HG03097 (cell line): Measurements from ENCODE around the gene B9D1.

Source experiments
- ATAC-seq: cut with Tn5 transposase; IDR thresholded peaks from one replicate; pipeline ENCODE4 v1.9.1; 2021; ENCODE audit not compliant: unreplicated experiment, low FRiP score

Gene B9D1

DNA sequence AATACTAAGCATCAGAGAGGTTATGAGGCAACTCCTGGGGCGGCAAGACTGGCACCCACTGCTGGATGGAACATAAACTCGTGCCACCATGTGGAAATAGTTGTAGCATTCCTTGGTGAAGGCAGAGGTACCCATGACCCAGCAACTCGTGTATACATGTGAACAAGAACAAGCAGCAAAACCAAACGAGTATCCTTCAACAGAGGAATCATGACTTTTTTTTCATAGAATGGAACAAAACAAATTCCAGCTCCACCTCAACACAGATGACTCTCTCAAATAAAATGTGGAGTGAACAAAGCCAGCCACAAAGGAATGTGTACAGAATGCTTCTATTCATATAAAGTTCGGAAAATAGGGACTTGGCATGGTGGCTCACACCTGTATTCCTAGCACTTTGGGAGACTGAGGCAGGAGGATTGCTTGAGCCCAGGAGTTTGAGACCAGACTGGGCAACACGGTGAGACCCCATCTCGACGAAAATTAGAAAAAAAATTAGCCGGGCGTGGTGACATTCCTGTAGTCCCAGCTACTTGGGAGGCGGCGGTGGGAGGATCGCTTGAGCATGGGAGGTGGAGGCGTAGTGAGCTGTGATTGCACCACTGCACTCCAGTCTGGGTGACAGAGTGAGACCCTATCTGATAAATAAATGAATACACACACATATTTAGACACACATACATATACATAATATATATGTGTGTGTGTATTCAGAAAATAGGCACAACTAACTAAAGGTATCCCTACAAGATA is 35.3 kb downstream of the B9D1 start:
- no peak for ATAC-seq

DNA sequence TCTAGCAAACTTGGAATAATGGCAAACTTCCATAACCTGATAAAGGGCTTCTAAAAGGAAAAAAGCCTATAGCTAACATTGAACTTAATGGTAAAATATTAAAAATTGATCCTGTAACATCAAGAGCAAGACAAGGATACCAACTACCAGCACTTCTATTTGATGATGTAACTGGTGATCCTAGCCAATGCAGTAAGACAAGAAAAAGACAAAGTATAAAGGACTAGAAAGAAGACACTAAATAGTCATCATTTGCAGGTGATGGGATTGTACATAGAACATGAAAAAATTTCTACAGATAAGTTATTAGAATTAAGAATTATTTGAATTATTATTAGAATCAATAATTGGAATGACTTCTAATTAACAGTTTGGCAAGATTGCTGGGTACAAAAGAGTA is 37.0 kb downstream of the B9D1 start:
- no peak for ATAC-seq

DNA sequence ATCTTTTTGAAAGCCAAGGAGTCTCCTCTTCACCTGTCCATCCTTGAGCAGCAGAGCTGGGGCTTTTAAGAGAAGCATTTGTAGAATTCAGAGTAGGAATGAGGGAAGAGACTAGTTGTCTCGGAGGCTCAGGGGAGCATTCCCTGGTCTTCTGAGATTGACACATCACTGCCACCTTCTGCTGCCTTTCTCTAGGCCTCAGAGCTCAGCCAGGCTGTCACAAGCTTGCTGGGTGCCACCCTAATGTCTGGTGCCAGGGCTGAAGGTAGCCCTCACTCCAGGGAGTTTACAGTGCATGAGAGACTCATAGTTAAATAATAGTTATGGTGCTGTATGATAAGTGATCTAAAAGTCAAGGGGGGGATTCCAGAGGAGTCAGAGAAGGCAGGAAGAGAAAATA is 39.7 kb downstream of the B9D1 start:
- no peak for ATAC-seq

DNA sequence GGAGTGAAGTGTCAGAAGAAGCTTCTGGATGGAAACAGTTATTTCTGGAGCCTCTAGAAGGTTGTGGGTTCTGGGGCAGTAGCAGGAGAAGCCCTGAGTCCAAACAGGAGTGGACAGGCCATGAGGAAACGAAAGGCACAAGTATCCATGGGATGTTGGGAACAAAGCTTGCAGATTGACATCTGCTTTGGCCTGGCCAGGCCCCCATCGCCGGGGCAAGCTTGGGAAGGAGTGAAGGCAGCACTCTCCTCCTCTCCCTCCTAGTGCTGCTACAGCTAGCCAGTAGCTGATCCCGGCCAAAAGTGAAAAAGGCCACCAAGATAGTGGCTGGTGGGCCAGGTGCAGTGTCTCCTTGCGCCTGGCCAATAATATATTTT is 40.4 kb downstream of the B9D1 start:
- ATAC-seq: no peak

DNA sequence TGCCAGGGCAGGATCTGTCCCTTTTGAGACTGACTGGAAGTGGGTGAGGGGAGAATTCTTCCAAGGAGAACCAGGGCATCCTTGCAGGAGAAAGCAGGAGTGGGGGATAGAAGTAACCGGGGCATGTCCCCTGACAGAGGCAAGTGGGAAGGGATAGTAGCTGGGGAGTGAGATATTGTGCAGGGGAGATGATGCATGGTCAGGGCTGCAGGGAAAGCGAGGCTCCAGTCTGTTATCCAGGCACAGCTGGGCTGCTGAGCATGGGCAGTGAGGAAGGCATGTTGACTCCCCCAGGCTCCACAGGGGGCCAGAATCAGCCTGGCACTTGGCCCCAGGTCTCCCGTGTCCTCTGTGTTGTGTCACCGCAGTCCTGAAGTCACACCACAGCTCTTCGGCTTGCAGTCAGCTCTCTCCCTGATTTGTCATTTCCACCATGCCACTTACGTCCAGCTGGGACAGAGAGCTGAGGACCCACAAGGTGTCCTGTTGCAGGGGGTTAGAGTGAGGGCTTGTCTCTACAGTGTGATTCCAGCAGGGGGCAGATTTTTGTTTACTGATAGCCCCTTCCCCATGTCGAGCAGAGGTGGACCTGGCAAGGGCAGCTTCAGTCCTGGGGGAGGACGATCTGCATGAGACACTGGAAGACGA is 40.9 kb downstream of the B9D1 start:
- ATAC-seq: no peak

DNA sequence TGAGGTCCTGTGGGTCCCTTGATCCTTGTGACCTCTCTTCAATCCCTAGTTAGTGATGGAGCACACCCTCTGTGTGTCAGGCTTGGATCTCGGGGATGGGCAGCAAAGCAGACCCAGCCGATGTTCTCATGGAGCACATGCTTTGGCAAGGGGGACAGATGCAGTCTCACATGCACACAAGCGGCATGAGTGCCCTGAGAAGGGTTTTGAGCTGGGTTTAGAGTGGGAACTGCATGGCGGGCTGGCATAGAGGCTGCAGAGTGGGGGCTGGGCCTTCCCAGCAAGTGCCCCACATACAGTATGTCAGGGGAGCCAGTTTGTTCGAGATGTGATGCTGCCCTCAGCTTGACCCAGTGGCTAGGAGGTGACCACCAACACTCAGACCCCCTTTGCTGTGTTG is 41.6 kb downstream of the B9D1 start:
- ATAC-seq: no peak

DNA sequence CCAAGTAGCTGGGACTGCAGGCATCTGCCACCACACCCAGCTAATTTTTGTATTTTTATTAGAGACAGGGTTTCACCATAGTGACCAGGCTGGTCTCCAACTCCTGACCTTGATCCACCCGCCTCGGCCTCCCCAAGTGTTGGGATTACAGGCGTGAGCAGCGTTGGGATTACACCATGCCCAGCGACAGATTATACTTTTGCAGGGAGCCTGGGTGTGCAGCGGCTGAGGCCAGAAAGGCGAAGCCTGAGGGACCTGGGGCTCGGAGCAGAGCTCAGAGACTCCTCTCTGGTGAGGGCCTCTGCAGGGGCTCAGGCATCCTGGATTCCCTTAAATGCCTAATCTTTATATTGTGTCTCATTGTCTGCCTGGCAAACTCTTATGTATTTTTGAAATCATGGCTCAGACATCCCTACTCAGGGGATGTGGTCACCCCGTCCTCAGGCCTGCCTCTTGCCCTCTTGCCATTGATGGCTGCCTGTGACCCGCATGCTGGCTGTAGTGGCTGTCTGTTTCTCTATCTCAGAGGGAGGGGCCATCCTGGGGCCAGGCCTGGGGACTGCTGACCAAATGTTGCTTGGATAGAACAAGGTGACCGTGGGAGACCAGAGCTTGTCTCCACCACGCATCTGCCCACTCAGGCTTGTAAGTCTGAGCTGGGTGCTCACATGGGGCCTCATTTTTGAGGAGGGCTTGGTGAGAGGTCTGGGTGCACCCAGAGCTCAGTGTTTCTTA is 42.6 kb downstream of the B9D1 start:
- ATAC-seq: no peak

DNA sequence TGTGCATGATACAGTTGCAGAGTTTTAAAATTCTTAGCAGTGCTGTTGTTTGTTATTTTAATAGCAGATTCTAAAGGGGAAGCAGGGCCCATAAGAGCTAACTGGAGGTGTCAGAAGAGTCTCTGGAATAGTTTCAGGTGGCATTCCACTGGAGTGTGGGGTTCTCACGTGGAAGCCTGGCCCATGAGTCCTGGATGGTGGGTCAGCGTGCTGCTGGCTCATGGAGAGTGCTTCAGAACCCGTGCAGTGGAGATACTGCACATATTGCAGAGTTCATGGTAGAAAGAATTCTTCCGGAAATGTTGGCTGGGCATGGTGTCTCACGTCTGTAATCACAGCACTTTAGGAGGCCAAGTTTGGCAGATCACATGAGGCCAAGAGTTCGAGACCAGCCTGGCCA is 43.9 kb downstream of the B9D1 start:
- ATAC-seq: no peak

DNA sequence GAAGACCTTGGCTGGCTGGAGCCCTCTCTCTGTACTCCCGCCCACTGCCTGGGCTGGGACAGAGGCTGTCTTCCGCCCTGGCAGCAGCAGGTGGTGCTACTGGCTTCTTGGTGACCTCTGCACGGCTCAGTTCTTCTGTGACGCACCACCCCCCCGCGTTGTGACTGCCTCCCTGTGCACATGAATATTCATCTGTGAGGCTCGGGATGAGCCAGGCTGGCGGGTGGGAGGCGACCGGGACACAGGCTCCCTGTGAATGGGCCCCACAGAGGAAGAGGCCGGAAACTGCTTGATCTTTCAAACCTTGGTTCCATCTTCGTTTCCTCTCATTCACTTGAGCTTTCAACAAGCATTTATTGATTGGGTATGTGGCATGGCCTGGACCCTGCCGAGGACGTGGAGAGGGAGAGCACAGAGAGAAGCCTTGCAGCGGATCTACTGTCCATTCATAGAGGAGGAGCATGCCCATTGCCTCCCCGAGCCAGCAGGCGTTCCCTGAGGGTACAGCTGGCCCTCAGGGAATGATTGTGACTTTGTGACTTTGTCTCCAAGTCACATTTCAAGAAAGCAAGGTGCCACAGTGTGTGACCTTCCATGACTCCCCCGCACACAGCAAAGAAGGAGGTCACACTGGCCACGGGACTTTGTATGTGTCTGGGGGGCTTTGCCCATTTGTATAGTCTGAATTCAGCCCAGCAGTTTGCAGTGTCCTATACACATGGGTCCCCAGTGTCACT is 45.0 kb downstream of the B9D1 start:
- ATAC-seq: no peak

DNA sequence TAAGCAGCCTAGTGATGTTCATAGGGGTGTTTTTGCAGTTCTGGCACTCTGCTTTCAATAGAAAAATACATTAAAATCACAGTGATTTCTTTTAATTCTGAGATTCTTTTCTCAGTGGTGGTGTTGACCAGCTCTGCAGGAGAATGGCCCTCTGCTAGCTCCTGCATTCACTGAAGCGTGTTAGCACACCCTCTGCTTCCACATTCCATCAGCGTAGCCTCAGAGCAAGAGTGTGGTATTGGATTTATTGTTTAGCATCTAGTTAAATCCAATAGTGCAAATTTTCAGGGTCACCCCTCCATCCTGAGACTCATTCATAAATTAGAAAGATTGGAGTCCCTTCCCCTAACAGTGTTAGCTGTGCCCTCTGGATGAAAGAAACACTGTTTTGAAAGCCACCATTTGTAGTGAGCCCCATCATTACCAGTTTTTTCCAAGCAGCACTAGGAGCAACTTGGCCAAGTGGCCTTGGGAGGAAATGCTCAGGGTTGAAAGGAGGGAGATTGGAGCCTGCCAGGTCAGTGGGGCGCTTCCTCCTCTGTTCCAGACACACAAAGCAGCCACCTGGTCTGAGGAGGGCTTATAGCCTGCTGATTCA is 45.7 kb downstream of the B9D1 start:
- no peak for ATAC-seq

DNA sequence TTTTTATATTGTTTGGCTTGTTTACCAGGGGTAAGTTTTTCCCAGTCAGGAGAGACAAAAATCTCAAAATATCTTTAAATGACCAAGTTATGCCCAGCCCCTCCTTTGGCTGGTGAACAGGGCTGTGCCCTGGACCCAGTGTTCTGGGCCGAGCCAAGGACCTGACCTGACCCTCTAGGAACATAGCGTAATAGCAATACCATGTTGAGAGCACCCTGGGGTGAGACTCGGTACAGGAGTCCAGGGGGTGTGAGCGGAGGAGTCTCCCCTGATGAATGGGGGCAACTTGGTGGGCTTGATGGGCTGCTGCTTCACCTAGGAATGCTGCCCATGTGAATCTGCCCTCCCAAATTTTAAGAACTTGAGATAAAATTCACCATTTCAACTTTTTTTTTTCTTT is 47.4 kb downstream of the B9D1 start:
- ATAC-seq: no peak

DNA sequence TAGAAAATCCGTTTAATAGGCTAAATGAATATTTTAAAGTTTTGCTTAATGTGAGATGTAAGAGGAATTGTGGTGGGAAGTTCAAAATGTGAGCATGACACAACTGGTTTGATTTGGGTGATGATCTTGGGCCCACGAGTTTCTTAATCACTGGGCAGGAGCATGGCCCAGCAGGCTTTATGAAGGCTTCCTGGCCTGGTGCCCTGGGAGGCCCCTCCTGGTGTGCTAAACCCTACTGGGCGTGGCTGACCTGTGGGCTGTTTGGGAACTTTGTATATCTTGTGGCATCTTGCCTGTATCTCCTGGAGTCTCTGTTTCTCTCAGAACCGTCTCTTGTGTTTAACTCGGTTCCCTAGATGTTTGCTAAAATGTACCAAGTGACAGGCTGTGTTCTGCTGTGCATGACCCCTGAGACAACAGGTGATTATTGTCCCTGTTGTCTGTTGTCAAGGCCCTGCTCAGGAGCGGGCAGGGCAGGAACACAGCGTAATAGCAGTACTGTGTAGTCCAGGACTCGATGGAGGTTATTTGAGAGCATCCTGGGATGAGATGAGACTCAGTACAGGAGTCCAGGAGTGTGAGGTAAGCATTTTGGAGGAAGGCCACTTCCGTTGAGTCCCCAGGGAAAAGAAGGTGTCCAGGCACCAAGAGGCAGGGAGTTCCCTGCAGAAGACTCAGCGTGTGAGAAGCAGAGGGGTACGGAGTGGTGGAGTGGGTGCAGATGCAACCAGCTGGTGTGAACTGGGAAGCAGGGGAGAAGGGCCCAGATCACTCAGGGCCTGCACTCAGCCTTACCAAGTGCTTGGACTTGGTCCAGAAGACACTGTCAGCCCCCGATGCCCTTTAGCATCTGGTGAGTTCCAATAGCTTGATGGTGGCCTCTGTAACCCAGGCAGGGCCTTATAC is 48.5 kb downstream of the B9D1 start:
- no peak for ATAC-seq

DNA sequence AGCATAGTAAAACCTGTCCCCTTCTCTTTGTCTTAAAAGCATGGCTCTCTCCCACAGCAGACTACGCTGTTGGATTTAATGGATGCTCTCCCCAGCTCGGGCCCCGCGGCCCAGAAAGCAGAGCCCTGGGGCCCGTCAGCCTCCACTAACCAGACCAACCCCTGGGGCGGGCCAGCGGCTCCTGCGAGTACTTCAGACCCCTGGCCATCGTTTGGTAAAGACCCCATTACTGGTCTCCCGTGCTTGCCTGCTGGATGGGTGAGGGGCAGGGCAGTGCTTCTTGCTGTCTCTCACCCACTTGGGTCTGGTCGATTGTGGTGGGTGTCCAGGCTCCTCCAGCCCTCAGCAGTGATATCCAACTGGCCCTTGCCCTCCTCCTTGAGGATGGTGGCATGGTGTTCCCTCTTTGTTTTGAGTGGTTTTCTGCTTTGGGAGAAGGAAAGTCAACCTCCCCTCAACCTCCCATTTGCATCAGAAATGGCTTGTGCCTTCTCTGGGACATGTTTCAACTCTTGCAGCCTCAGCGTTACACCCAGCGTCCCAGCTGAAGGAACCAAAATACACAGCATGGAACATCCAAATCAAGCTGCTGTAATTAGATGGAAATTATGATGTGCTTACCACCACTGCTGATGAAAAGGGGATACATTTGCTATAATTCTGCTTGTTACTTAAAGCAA is 49.3 kb downstream of the B9D1 start:
- no peak for ATAC-seq

DNA sequence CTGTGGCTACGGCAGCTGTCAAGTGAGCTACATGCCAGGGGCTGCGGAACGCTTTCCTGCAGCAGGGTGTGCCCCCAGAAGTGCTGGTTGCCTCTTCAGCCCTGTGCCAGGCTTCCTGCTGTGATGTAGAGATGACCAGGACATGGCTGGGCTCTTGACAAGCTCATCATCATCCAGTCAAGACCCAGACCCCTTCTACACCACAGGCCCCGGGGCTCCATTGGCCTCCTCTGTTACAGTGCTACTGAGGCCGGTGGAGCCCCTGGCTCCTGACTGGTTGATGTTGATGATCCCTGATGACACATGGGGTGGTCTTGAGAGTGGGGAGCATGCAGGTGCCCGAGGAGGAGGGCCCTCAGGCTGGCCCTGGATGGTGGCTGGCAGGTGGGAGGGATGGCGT is 50.1 kb downstream of the B9D1 start:
- no peak for ATAC-seq

DNA sequence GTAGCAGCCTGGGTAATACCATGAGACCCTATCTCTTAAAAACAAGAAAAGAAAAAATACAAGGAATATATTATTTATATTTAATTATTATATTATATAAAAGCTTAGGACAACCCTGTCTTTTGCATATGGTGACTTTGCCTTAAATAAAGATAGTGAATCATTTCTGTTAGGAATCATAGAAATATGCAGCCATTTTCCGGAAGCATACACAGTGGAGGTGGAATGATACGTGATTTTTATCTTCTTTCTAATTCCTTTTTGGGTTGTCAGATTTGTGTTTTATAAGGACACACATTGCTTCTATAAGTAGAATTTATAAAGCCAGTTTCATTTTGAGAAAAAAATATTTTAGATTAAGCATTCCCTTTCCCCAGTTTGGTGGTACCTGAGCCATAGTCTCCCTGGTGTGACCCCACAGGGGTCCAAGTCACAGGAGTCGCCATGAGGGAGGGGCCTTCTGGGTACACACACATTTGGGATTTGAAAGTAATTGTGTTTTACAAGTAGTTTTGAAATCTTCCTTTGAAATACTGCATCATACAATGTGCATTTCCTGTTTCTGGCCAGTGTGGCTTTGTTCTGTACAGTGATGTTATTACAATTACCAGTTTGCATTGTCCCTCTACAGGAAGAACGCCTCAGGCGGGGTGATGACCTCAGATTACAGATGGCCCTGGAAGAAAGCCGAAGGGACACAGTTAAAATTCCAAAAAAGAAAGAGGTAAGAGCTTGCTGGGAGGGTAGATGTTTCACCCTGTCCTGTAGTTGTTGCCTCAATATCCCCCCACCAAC is 50.9 kb downstream of the B9D1 start:
- ATAC-seq: no peak

DNA sequence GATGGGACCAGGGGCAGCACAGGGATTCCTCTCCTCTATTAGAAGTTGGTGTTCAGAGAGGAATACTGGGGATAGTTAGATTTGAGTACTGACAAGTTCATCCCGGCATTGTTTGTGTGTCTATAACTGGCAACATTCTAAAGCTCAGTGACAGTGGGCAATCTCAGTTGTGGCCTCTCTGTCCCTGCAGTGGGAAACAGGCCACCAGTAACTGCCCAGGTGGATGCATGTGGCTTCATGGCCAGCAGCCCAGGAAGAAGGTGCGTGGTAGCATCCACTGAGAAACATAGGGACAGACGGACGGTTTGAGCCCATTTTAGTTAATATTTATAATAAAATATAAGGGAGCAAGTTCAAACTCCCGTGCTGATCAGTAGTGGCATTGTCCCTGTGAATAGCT is 51.5 kb downstream of the B9D1 start:
- ATAC-seq: no peak

DNA sequence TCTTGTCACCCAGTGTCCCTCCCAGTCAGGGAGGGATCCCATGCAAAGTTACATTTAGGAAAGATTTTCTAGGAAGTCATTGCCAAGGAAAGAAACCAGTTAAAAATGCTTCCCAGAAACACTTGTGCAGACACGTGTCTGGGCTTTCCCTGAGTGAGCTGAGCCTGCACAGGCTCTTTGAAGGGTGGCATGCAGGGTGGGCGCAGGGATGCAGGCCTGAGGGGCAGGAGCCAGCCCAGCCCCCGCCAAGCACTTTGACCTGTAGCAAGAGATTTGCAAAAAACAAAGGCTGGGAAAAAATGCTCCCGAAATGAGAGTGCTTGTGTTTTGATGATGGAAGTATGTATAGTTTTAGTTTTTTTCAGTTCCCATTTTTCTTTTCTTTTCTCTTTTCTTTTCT is 52.4 kb downstream of the B9D1 start:
- ATAC-seq: no peak

DNA sequence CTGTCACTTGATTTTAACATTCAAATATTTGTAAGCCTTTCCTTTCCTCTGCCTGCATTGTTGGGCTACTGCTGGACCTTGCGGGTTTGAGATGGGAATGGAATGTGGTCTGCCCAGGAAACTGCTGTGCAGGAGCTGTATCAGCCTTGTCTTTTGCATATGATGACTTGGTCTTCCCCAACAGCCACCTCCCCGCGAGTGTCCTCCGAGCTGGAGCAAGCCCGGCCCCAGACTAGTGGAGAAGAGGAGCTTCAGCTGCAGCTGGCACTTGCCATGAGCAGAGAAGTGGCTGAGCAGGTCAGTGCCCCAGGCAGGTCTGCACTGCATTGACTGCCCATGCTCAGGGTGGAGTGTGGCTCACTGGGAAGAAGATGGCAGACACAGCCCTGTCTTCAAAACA is 52.8 kb downstream of the B9D1 start:
- ATAC-seq: no peak

DNA sequence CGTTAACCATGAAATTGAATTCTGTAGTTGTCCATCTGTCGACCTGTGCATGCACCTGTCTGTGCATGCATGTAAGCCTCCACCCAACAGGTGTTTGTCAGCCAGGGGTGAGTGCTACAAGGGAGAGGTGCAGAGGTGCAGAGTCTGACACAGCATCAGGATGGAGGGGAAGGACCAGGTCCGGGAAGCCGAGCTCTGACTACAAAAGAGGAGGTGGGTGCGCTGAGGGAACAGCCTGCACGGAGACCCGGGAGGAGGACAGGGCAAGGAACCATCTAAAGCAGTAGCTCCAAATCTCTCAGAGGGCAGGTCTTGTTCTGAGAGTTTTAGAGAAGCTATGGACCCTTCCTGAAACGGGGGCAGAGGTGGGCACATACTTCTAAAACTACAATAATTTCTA is 54.1 kb downstream of the B9D1 start:
- ATAC-seq: no peak
